GM21526 (cell line): Measurements from ENCODE around the gene DUS4L.

Experiments
- ATAC-seq: cut with Tn5 transposase; IDR thresholded peaks from one replicate; pipeline ENCODE4 v1.9.1; 2021; ENCODE audit warnings: moderate library complexity; ENCODE audit not compliant: unreplicated experiment, low FRiP score

DUS4L gene

DNA sequence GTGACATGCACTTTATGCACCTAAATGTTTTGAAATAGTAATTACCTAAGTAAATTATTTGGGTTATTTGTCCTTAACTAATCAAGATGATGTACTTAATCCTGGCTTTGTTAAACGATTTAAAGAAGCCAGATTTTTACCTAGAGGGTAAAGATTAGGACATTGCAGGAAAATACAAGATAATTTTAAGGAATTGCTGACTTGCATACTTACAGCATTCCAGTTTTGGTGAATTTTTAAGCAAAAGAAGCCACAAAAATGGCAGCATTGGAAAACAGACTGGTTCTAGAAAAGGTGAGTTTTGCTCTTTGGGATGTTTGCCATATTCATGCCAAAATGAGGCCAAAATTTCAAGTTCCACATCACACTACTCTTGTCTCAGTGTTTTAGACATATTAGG lies 49.7 kb downstream of the DUS4L start:
- ATAC-seq = no peak

DNA sequence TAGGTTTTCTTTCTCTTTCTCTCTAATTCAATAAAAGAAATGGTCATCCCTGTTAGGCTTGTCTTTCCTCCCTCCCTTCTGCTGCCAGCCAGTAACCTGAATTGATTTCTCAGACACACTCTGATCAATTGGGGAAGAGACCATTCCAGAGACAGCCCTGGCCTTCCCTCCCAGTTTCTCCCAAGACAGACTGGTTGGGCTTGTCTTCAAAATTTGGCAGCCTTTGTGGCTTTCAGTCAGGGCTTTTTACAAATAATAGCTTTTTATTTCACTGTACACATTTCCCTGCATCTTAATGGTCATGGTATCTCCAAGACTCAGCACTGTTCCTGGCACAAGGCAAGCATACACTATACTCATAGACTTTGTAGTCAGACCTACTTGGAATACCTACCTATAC lies 50.2 kb downstream of the DUS4L start:
- ATAC-seq = no peak

DNA sequence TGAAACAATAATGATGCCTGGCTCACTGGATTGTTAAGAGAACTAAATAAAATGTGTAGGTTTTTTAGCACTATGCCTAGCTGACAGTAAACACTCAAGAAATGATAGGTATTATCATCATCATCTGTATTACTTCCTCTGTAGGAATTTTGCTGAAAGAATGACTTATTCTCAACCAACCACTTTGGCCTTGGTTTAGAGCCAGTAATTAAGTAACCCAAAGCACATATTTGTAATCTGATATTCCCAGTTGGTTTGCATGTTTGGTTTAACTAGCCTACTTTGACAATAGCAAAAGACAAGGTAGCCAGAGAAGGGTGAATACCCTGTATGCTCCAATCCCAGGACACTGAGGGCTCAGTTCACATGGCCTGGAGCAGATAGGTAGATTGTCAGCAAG lies 50.7 kb downstream of the DUS4L start:
- no peak for ATAC-seq

DNA sequence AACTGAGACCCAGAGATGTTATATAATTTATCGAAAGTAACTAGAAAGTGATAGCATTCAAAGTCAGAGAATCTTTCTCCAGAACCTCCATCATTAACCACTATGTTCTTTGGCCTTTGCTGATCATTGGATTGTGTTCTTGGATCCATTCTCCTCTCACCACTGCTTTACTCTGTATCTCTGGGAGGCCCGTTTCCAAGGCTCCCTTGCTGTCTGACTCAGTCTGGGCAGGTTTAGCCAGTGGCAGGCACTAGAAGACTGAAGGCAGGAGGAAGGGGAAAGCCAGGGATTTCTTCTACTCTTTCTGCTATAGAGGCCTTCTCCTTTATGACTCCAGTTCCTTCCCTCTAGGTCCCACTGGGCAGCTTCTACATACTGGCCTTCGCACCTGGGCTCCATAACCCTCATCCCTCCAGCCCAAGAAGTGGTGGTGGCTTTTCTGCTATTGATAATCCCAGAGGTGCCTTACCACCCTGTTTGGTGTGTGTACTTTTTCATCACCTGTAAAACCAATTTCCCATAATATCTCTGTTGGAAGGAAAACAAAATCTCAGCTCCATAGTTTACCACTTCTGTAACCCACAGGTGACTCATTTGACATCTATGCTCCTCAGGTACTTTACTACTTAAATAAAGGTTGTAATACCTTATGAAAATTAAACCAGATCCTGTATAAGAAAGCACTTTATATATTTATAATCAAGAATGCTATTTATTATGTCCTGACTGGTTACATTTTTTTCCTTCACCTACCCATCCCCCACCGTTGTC lies 52.3 kb downstream of the DUS4L start:
- no peak for ATAC-seq

DNA sequence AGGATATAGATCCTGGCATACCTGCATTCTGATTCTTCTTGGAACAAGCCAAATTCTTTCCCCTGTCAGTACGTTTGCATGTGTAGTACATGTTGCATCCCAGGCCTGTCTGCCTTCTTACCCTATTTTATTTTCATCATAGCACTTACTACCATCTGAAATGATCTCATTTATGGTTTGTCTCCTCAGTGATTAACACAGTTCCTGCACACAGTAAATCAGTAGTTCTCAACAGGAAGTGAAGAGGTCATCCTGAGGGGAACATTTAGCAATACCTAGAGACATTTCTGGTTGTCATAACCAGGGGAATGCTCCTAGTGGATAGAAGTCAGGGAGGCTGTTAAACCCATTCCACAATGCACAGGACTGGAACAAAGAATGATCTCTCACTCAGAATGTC lies 58.7 kb downstream of the DUS4L start:
- no peak for ATAC-seq

DNA sequence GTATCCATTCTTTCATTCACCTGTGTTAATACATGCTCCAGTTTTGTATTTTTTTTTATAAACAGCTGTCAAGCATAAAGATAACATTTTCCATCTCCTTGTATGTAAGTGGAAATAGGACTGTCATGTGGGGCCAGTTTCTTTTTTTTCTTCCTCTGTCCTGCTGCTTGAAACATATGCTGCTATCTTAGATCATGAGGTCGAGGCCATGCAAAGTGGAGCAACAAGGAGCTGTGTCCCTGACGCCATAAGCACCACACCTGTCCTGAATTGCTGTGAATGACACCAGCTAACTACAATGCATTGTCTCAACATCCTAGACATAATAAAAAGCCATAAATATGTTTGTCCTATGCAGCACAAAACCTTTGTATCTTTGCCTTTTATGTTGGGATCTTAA lies 59.1 kb downstream of the DUS4L start:
- ATAC-seq = no peak

DNA sequence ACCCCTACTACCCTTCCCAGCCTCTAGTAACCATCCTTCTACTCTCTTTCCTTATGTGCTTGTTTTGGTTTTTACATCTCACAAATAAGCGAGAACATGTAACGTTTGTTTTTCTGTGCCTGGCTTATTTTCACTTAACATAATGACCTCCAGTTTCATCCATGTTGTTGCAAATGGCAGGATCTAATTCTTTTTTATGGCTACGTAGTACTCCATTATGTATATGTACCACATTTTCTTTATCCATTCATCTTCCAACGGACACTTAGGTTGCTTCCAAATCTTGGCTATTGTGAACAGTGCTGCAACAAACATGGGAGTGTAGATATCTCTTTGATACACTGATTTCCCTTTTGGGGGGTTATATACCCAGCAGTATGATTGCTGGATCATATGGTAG lies 63.2 kb downstream of the DUS4L start:
- no peak for ATAC-seq
